Measurements from ENCODE around the gene PLCG2.

DNA sequence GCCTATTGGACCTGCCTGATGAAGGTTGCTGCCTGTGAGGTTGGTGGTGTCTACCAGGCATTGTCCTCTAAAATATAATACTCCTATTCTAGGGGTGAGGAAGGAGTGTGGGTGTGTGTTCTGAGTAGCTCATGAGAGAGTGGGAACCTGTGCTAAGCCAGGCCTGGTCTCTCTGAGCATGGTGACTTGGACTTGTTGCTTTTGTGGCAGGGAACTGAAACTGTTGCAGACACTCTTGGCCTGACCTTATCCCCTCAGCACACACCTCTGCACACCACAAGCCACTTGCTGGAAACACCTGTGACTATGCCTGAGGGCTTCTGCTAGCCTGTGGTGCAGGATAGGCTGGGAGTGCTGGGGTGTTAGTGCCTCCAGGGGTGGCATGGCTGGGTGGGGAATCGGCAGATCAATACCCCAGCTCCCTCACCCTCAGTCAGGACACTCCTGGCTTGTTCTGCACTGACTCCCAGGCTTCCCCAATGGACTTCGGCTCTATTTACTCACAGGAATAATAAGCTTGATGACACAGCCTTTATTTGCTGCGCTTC is 29.9 kb downstream of the PLCG2 start:
- TF ChIP-seq EZH2phosphoT487 (IDR thresholded peaks at IDR 0.05; ENCODE audit: insufficient read depth, low read depth) (no peak), EZH2 (IDR thresholded peaks at IDR 0.05; ENCODE audit: insufficient read depth, poor library complexity, severe bottlenecking) (no peak)

Data from GM23248 (cell line).